ENCODE results near the gene COMT. TPM values are rescaled to one million over a fixed set of nuclear protein-coding genes. Genes with fewer than 3 reads are reported as not detected.
A peak's percentile ranks its signal among the peaks of the same experiment; 100 is the strongest.

The COMT gene
- total and polyA plus RNA-seq, 9 of the 15 experiments (the other 6 are each of a cell fraction or from before 2014, with no cell fraction given): 12.5 to 351 (median 155) TPM

- no peak for TF ChIP-seq ZBTB40 (IDR thresholded peaks at IDR 0.05)
- TF ChIP-seq ZBTB40 (CRISPR knock-in tag; IDR thresholded peaks at IDR 0.05): no peak
- 0 out of 4 replicates have a peak, but pooled peaks of 1 of the 2 experiments have one; percentile 35 for TF ChIP-seq SIN3A (IDR thresholded peaks at IDR 0.05; ENCODE audit: borderline replicate concordance in 2 of 2, control insufficient read depth in 1 of 2, low read depth in 2 of 2, low read length in 2 of 2)
- TF ChIP-seq EP400 (IDR thresholded peaks at IDR 0.05): no peak
- TF ChIP-seq JUND (IDR thresholded peaks at IDR 0.05; ENCODE audit: borderline replicate concordance, low read depth, low read length): peak; percentile 63
- TF ChIP-seq JUND (tag; IDR thresholded peaks at IDR 0.05; ENCODE audit: borderline replicate concordance, low read depth, low read length): peak; percentile 55; the same call in 1 of the 3 replicates
- no peak for TF ChIP-seq BCLAF1 (IDR thresholded peaks at IDR 0.05; ENCODE audit: borderline replicate concordance in 1 of 2, control insufficient read depth in 1 of 2, low read depth in 2 of 2, low read length in 1 of 2)
- no peak for TF ChIP-seq ZNF740 (CRISPR knock-in tag; IDR thresholded peaks at IDR 0.05)
- no peak for TF ChIP-seq ZNF740 (tag; IDR thresholded peaks at IDR 0.05)
- TF ChIP-seq ETV6 (IDR thresholded peaks at IDR 0.05; ENCODE audit: borderline replicate concordance in 1 of 2, low read depth in 2 of 2, low read length in 1 of 2): no peak
- TF ChIP-seq ETV6 (CRISPR knock-in tag; IDR thresholded peaks at IDR 0.05; ENCODE audit: borderline replicate concordance): no peak
- no peak for TF ChIP-seq CC2D1A (IDR thresholded peaks at IDR 0.05)
- TF ChIP-seq RCOR1 (IDR thresholded peaks at IDR 0.05; ENCODE audit: borderline replicate concordance in 1 of 2, low read depth in 2 of 2, low read length in 2 of 2): peak; percentile 42 to 62; a peak in 2 of 4 replicates
- no peak for TF ChIP-seq ZNF3 (CRISPR knock-in tag; IDR thresholded peaks at IDR 0.05)
These were observed 71.9 kb downstream of the COMT start (continued) for GRCh38 chr22:20013382-20013871.
